GM12892 (cell line): ENCODE results near the gene PDGFRB.

ENCODE experiments used
- POLR2A ChIP-seq: IDR thresholded peaks from 2 replicates; pipeline ENCODE4 v1.6.1; 2011; ENCODE audit warnings: low read depth, low read length, control low read depth
- TAF1 ChIP-seq: IDR thresholded peaks from 2 replicates; pipeline ENCODE4 v1.6.1; 2011; ENCODE audit warnings: low read depth, mild to moderate bottlenecking, control low read depth, low read length, borderline replicate concordance

GRCh38 chr5:150125334-150125733 is 30.3 kb downstream of the PDGFRB start:
- TF ChIP-seq POLR2A (no peak), TAF1 (no peak)
